DND-41 (cell line): ENCODE results near the gene ITPR2.
"Not testable (repeated sequence)": the region's sequence is repeated elsewhere in the genome, so short reads cannot be mapped to it uniquely, and the experiment has no call there.

Source experiments
- ATAC-seq: fragments of 200-7000 bp; cut with Tn5 transposase; 3 replicates; pipeline ENCODE4 v1.9.1; 2021; ENCODE audit warnings: low read depth; ENCODE audit not compliant: insufficient read depth
- DNase-seq: peaks from one replicate; pipeline ENCODE4 v3.0.0-alpha.2; 2020
- H2AFZ ChIP-seq: 2 replicates; pipeline ENCODE4 v1.6.0; 2012; ENCODE audit warnings: low read depth, low read length
- H3K27ac ChIP-seq: 2 replicates; pipeline ENCODE4 v1.5.1; 2012; ENCODE audit warnings: low read length, inconsistent platforms
- H3K27me3 ChIP-seq: fragments of 200-600 bp; sonication (generic); 2 replicates; pipeline ENCODE4 v1.6.0; 2012; ENCODE audit warnings: low read length, mild to moderate bottlenecking, inconsistent platforms; ENCODE audit not compliant: insufficient read depth, poor library complexity
- H3K36me3 ChIP-seq: 2 replicates; pipeline ENCODE4 v1.5.1; 2012; ENCODE audit warnings: low read length, inconsistent platforms; ENCODE audit not compliant: insufficient read depth
- H3K4me1 ChIP-seq: 2 replicates; pipeline ENCODE4 v1.5.1; 2012; ENCODE audit warnings: mild to moderate bottlenecking, low read length; ENCODE audit not compliant: insufficient read depth
- H3K4me2 ChIP-seq: 2 replicates; pipeline ENCODE4 v1.6.0; 2012; ENCODE audit warnings: mild to moderate bottlenecking, moderate library complexity, low read length, inconsistent platforms; ENCODE audit not compliant: insufficient read depth
- H3K4me3 ChIP-seq, 2 experiments: fragments of 200-600 bp in 1 of 2; shearing (Covaris generic) in 1 of 2; 2 replicates each; pipeline ENCODE4 v1.5.1; 2012 to 2016; ENCODE audit warnings: inconsistent platforms in 2 of 2, low read length in 2 of 2, mild to moderate bottlenecking in 2 of 2, low read depth in 1 of 2, moderate library complexity in 1 of 2
- H3K79me2 ChIP-seq: 2 replicates; pipeline ENCODE4 v1.6.0; 2012; ENCODE audit warnings: low read length, inconsistent platforms; ENCODE audit not compliant: insufficient read depth
- H3K9ac ChIP-seq: 2 replicates; pipeline ENCODE4 v1.6.0; 2012; ENCODE audit warnings: low read depth, mild to moderate bottlenecking, inconsistent platforms, low read length, moderate library complexity
- H3K9me3 ChIP-seq: 2 replicates; pipeline ENCODE4 v1.5.1; 2012; ENCODE audit warnings: low read length, moderate library complexity, mild to moderate bottlenecking, inconsistent platforms; ENCODE audit not compliant: insufficient read depth, severe bottlenecking
- H4K20me1 ChIP-seq: 2 replicates; pipeline ENCODE4 v1.6.0; 2012; ENCODE audit warnings: low read length; ENCODE audit not compliant: insufficient read depth
- EZH2 ChIP-seq: IDR thresholded peaks from 3 replicates; pipeline ENCODE4 v1.6.1; 2012; ENCODE audit warnings: borderline replicate concordance, low read depth, mild to moderate bottlenecking, moderate library complexity, low read length, inconsistent platforms; ENCODE audit not compliant: severe bottlenecking
- TF ChIP-seq, protein P1 (sequence below): IDR thresholded peaks from 2 replicates; pipeline ENCODE4 v1.5.1; 2012; ENCODE audit warnings: borderline replicate concordance, low read length, moderate library complexity, mild to moderate bottlenecking; ENCODE audit not compliant: poor library complexity, severe bottlenecking; ENCODE audit errors: extremely low read depth

ITPR2 gene

DNA sequence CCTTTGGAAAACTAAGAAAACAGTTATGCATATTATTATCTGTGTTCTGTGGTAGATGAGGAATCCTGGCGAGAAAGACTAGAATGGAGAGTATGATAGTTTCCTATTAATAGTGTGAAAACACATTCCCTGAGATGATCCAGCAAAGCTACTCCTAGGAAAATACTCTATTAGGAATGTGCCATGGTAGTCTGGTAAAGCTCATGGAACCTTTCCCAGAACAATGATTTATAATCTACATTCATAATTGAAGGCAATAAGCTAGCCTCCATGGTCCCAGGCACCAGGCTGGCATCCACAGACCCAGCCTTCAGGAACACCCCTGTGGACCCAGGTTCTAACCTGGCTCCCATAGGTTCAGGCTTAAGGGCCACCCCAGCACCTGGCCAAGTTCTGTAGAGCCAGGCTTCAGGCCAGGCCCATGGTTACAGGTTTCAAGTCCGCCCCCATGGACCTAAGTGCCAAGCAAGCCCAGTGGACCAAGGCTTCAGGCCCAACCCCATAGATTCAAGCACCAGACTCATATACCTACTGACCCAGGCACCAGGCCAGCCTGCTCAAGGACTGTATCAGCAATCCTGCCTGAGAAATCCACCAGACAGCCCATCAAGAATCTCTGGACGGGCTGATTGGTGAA is 72.2 kb downstream of the ITPR2 start:
- no peak for TF ChIP-seq EZH2
- TF ChIP-seq, protein P1, sequence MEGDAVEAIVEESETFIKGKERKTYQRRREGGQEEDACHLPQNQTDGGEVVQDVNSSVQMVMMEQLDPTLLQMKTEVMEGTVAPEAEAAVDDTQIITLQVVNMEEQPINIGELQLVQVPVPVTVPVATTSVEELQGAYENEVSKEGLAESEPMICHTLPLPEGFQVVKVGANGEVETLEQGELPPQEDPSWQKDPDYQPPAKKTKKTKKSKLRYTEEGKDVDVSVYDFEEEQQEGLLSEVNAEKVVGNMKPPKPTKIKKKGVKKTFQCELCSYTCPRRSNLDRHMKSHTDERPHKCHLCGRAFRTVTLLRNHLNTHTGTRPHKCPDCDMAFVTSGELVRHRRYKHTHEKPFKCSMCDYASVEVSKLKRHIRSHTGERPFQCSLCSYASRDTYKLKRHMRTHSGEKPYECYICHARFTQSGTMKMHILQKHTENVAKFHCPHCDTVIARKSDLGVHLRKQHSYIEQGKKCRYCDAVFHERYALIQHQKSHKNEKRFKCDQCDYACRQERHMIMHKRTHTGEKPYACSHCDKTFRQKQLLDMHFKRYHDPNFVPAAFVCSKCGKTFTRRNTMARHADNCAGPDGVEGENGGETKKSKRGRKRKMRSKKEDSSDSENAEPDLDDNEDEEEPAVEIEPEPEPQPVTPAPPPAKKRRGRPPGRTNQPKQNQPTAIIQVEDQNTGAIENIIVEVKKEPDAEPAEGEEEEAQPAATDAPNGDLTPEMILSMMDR = no peak
- no peak overlapping the region for H3K4me3 ChIP-seq
- no peak overlapping the region for H3K4me2 ChIP-seq
- DNase-seq = no peak
- peaks cover 17% of the 10 kb centered on the region for H3K36me3 ChIP-seq
- H2AFZ ChIP-seq = no peak overlapping the region
- H3K4me1 ChIP-seq = no peaks in the 10 kb centered on the region
- no peaks in the 10 kb centered on the region for H3K27me3 ChIP-seq
- peaks cover 32% of the 10 kb centered on the region for H3K9me3 ChIP-seq
- peaks cover 29% of the 10 kb centered on the region for H3K79me2 ChIP-seq
- H4K20me1 ChIP-seq = no peaks in the 10 kb centered on the region
- no peak overlapping the region for H3K27ac ChIP-seq
- no peak overlapping the region for H3K9ac ChIP-seq
- ATAC-seq = no peak

DNA sequence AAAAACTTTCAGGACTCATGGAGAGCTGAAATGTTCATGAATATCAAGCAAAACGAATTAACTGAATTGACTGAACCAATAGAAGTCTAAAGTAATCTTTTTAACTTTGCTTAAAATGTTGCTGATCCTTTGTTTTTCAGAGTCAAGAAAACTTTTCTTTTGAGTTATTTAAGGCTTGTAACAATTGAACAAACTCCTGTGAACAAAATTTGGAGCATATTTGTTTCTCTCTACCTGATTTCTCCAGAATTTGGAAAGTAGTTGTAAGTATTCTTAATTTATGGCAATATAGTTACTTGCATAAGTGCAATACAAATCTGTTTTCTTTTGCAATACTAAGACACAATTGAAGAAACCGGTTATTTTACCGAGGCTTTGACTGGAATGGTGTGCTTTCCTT is 77.6 kb downstream of the ITPR2 start:
- not testable (repeated sequence) for H3K4me3 ChIP-seq, H4K20me1 ChIP-seq, H2AFZ ChIP-seq, H3K4me2 ChIP-seq, H3K27ac ChIP-seq, ATAC-seq, DNase-seq, H3K36me3 ChIP-seq, H3K27me3 ChIP-seq, H3K9ac ChIP-seq
- Histone ChIP-seq H3K9me3 (peaks cover 37% of the 10 kb centered on the region), H3K4me1 (peaks cover 24% of the 10 kb centered on the region), H3K79me2 (peaks cover 26% of the 10 kb centered on the region)

DNA sequence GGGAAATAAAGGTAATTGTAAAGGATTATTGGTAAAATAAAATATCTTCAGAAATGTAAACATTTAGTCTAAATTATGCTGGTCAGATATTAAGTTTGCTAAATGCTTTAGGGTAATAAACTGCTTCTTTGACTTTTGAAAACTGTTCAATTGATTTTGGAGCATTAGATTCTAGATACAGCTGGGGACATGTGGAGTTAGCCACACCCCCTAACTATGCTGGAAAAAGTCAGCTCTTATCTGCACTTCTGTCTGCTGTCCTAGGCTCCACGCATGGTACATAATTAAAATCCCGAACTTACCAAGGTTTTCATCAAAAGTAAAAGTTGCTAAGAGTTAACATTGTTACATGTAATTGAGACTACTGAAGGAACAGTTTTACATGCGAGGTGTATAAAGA is 78.8 kb downstream of the ITPR2 start:
- 0 out of 2 replicates have a peak, but pooled peaks cover 4% of the 10 kb centered on the region for H3K36me3 ChIP-seq
- H4K20me1 ChIP-seq = no peaks in the 10 kb centered on the region
- TF ChIP-seq, protein P1 = no peak
- TF ChIP-seq EZH2 = no peak
- no peak for ATAC-seq
- H3K4me1 ChIP-seq = peaks cover 37% of the 10 kb centered on the region
- no peak overlapping the region for H3K4me2 ChIP-seq
- H3K79me2 ChIP-seq = peaks cover 26% of the 10 kb centered on the region
- no peak for DNase-seq
- H2AFZ ChIP-seq = no peak overlapping the region
- no peak overlapping the region for H3K27ac ChIP-seq
- H3K27me3 ChIP-seq = no peaks in the 10 kb centered on the region
- no peak overlapping the region for H3K9ac ChIP-seq
- peaks cover 37% of the 10 kb centered on the region for H3K9me3 ChIP-seq
- H3K4me3 ChIP-seq = no peak overlapping the region

DNA sequence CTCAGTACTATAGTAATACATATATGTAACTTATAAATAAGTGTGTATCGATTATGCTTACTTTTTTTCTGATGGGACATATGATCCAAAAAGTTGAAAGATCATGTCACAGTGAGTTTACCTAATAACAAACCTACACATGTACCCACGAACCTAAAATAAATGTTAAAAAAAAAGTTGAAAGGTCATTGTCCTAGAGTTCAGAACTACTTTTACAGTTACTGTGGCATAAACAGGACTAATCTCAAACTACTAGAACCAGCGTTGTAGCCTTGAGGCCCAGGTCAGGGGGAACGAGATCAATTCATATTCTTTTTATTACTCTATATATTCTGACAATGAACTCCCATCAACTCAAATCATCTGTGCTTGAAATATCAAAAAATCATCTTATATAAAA is 81.8 kb downstream of the ITPR2 start:
- Histone ChIP-seq H3K79me2 (peaks cover 40% of the 10 kb centered on the region), H3K27ac (peak overlapping the region; percentile 80; the same call in 1 of the 2 replicates), H4K20me1 (no peaks in the 10 kb centered on the region), H3K4me2 (no peak overlapping the region), H3K36me3 (0 out of 2 replicates have a peak, but pooled peaks cover 4% of the 10 kb centered on the region), H3K9me3 (peaks cover 25% of the 10 kb centered on the region), H3K27me3 (no peaks in the 10 kb centered on the region), H2AFZ (no peak overlapping the region), H3K9ac (no peak overlapping the region), H3K4me1 (peaks cover 65% of the 10 kb centered on the region), H3K4me3 (no peak overlapping the region)
- no peak for ATAC-seq
- DNase-seq = no peak
- TF ChIP-seq EZH2 = no peak
- TF ChIP-seq, protein P1 = no peak
